HepG2 (cell line): ENCODE results near the gene PPIG. TPM values are rescaled to one million over a fixed set of nuclear protein-coding genes. Genes with fewer than 3 reads are reported as not detected.

Experiments
- E2F1 ChIP-seq: sonication (generic); formaldehyde crosslinking; IDR thresholded peaks from 2 replicates; pipeline ENCODE4 v1.5.0; 2020; ENCODE audit warnings: missing genetic modification reagents
- ELK4 ChIP-seq: sonication (generic); formaldehyde crosslinking; IDR thresholded peaks from 2 replicates; pipeline ENCODE4 v1.9.0; 2021; ENCODE audit warnings: missing genetic modification reagents, borderline replicate concordance
- FOXK2 ChIP-seq: fragments of 450-650 bp; IDR thresholded peaks from 2 replicates; pipeline ENCODE4 v1.6.1; 2016
- KLF6 ChIP-seq: IDR thresholded peaks from 2 replicates; pipeline ENCODE4 v1.8.0; 2016; ENCODE audit warnings: missing biosample characterization, missing genetic modification reagents
- MEIS1 ChIP-seq: sonication (generic); formaldehyde crosslinking; IDR thresholded peaks from 2 replicates; pipeline ENCODE4 v1.9.0; 2021; ENCODE audit warnings: mild to moderate bottlenecking, missing genetic modification reagents, moderate library complexity, borderline replicate concordance
- NFAT5 ChIP-seq: sonication (generic); formaldehyde crosslinking; IDR thresholded peaks from 2 replicates; pipeline ENCODE4 v1.4.0; 2020; ENCODE audit warnings: missing genetic modification reagents
- PHF20 ChIP-seq: sonication (generic); formaldehyde crosslinking; IDR thresholded peaks from 2 replicates; pipeline ENCODE4 v1.5.0; 2020; ENCODE audit warnings: mild to moderate bottlenecking, missing genetic modification reagents
- SNAPC4 ChIP-seq: sonication (generic); formaldehyde crosslinking; IDR thresholded peaks from 2 replicates; pipeline ENCODE4 v1.4.0; 2020; ENCODE audit warnings: mild to moderate bottlenecking, missing genetic modification reagents
- ZBTB3 ChIP-seq: sonication (generic); formaldehyde crosslinking; IDR thresholded peaks from 2 replicates; pipeline ENCODE4 v1.4.0; 2020; ENCODE audit warnings: low read depth, mild to moderate bottlenecking, moderate library complexity, missing genetic modification reagents, borderline replicate concordance
- polyA plus RNA-seq, 8 experiments: library from polyadenylated mRNA; depleted of rRNA in 3 of 8; stranded (reverse) in 7 of 8; unstranded in 1 of 8; fragments of >200 nt; fragmentation: Illumina TruSeq in 4 of 8; extraction: Trizol in 4 of 8; gene quantifications; 2 replicates each; pipeline versions ENCODE4 v1.2.1 to v1.2.3, GENCODE V29; 2011 to 2016; ENCODE audit warnings: low read depth in 4 of 8, missing spikeins in 1 of 8, mixed read lengths in 1 of 8; ENCODE audit not compliant: insufficient read depth in 1 of 8
- total RNA-seq, 5 experiments: library from RNA; depleted of rRNA; stranded (reverse); fragments of >200 nt; fragmentation: Illumina TruSeq; extraction: Trizol; gene quantifications; 2 replicates each; pipeline ENCODE4 v1.2.3, GENCODE V29; 2016; ENCODE audit warnings: low read depth in 1 of 5

PPIG gene
- total and polyA plus RNA-seq, 2 of the 13 experiments (the other 11 are each of a cell fraction or from before 2014, with no cell fraction given) = 31.3 to 81.0 TPM

- TF ChIP-seq SNAPC4 (CRISPR knock-in tag) (no peak), FOXK2 (no peak), KLF6 (CRISPR knock-in tag) (no peak), NFAT5 (CRISPR knock-in tag) (no peak), E2F1 (CRISPR knock-in tag) (no peak), MEIS1 (CRISPR knock-in tag) (no peak), ELK4 (CRISPR knock-in tag) (no peak), ZBTB3 (CRISPR knock-in tag) (no peak), PHF20 (CRISPR knock-in tag) (no peak)
Measured at GRCh38 chr2:169670937-169671336, 86.8 kb downstream of the PPIG start (continued).
